GM19372 (cell line): ENCODE results near the gene SP100.
"Not testable (repeated sequence)": the region's sequence is repeated elsewhere in the genome, so short reads cannot be mapped to it uniquely, and the experiment has no call there.

Experiments used
- ATAC-seq: cut with Tn5 transposase; IDR thresholded peaks from one replicate; pipeline ENCODE4 v1.9.1; 2021; ENCODE audit warnings: mild to moderate bottlenecking, low read depth, moderate library complexity; ENCODE audit not compliant: unreplicated experiment

SP100 gene

GRCh38 chr2:230455005-230455684, 39.1 kb downstream of the SP100 start:
- no peak for ATAC-seq

GRCh38 chr2:230457073-230457768, 41.2 kb downstream of the SP100 start:
- ATAC-seq, result no peak

GRCh38 chr2:230457793-230458192, 41.8 kb downstream of the SP100 start:
- no peak for ATAC-seq

DNA sequence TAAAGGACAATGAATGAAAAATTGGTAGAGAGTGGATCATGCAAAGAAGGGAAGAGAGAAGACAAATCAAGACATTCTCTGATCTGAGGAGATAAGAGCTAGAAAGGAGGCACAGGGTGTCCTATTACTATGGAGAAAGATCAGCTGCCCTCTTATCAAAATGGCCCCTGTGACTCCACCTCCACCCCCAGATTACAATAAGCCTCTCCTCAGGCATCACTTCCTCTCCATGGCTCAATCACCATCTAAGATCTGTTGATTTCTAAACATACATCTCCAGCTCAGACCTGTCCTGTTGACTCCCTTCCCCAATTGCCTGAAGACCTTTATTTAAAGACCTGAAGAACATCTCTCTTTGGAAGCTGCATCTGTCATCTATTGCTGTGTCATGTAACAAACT, 43.2 kb downstream of the SP100 start:
- no peak for ATAC-seq

DNA sequence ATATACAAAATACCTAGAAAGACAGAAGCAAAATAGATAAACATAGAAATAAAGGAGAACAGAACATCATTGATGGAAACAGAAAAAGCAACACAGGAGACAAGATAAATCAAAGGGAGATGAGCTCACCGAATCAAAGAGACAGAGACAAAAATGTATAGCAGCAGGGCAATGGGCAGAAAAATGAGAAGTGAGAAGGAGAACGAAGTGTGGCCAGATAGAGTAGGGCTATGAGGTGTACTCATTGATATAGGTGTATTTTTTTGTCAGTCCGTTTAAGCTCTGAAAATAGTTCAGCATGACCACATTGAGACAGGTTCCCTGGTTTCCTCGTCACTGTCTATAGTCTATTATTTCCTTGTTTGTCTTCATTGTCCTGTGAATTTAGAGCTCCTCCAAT, 55.1 kb downstream of the SP100 start:
- ATAC-seq, result no peak

DNA sequence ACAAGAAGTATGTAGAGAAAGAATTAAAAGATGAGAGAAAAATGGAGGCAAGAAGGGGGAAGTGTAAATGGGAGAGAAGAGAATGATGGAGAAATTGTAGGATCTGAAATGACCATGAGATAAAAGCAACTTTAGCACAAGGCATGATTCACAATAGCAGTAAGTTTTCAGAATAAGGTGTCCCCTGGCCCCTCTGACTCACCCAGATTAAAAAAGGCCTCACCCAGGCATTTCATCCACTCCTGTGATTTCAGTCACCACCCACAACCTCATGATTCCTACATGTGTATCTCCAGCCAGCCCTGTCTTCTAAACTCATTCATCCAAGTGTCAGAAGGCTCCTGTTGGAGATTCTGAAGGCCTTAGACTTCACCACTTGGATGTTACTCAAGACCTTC, 56.6 kb downstream of the SP100 start:
- ATAC-seq, result no peak

GRCh38 chr2:230473378-230473777, 57.4 kb downstream of the SP100 start:
- ATAC-seq, result no peak

DNA sequence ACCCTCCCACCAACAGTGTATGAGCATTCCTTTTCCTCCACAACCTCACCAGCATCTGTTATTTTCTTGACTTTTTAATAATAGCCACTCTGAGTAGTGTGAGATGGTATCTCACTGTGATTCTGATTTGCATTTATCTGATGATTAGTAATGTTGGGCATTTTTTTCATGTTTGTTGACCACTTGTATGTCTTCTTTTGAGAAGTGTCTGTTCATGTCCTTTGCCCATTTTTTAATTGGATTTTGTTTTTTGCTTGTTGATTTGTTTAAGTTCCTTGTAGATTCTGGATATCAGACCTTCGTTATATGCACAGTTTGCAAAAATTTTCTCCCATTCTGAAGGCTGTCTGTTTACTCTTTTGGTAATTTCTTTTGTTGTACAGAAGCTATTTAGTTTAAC, 59.1 kb downstream of the SP100 start:
- ATAC-seq, result no peak

DNA sequence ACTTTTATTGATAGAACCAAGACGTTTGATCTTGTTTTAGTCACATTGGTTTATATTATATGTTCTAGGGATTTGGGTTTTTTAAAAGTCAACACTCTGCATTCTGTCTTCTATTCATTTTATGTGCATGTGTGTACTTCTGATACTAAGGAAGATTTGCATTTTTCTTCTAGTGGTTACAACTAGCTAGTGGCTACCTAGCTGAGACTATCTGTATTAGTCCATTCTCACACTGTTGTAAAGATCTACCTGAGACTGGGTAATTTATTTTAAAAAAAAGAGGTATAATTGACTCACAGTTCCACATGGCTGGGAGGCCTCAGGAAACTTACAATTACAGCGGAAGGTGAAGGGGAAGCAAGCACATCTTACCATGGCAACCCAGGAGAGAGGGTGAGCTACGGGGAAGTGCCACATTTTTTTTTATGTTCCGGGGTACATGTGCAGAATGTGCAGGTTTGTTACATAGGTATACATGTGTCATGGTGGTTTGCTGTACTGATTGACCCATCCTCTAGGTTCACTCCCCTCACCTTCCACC, 69.9 kb downstream of the SP100 start:
- no peak for ATAC-seq

GRCh38 chr2:230491219-230491618, 75.2 kb downstream of the SP100 start:
- not testable (repeated sequence) for ATAC-seq

DNA sequence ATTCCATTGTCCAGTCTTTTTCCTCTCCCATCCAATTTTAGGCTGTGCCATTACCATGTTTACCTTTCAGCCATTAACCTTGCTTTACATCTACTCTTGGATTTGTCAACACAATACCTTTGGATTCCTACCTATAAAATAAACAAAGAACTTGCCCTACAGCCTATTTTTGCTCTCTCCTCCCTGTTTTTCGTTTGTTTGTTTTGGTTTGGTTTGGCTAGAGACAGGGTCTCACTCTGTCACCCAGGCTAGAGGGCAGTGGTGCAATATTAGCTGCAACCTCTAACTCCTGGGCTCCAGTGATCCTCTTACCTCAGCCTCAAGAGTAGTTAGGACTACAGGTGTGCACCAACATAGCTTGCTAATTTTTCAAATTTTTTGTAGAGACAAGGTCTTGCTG, 76.1 kb downstream of the SP100 start:
- no peak for ATAC-seq

DNA sequence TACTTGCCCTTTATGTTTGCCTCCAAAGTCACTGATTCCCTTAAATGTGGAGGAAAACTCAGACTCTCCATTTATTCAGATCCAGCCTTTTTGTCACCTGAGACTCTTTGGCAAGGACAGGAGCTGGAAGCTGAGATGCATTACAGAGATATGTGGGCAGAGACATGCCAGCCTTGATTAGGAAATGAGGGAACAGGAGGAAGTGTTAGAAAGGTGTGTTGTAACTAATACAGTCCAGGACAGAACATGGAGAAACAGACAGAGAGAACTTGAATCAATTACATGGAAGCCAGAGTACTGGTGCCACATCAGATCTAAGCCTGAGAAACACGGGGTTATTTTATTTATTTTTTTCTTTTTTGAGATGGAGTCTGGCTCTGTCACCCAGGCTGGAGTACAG, 79.0 kb downstream of the SP100 start:
- ATAC-seq, result no peak

- no peak for ATAC-seq
Observed at GRCh38 chr2:230496891-230497290, 80.9 kb downstream of the SP100 start.

DNA sequence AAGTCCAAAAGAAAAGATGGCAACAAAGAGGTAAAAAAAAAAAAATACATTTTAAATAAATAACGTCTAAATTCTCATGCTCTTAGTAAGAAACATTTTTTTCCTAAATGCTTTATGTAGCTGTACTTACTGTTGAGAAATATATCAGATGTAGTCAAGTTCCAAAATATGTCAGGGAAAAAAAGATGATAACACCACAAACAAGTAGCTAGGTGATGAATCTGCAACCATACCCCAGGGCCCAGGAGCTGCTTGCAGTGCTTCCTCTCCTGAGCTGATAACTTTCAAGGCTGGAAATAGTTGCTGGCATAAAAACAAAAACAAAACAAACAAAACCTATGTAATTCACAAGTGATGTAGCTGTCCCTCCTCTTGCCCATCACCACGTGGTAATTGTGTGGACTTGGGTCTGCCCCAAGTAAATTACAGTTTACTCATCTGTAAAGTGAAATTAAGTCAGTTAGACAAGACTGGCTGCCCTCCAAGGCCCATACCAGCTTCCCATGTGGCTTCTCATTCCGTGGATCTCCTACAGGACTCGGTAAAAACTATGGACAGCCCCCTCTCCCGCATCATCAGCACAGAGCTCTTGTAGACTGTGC, 82.6 kb downstream of the SP100 start:
- no peak for ATAC-seq

- ATAC-seq, result no peak
Observed at GRCh38 chr2:230502593-230502992, 86.6 kb downstream of the SP100 start.

DNA sequence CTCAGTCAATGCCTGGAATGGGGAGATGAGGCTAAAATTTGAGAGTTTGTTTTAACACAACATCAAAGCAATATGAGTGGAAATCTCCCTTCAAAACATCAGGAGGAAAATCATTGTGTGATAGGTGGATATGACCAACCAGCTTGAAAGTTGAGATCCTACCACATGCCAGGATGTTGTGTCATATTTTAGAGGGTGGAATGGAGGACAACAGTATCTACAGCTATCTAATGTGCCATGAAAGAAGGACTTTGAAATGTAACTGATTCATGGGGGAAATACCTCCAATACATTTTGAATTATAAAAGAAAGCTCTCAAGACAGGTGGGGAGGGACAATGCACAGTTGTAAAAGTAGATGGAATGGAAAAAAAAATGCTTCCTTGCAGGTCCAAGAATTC, 87.8 kb downstream of the SP100 start:
- no peak for ATAC-seq

GRCh38 chr2:230505162-230505561, 89.2 kb downstream of the SP100 start:
- ATAC-seq, result peak; percentile 95

GRCh38 chr2:230512955-230513748, 97.2 kb downstream of the SP100 start:
- ATAC-seq, result no peak

DNA sequence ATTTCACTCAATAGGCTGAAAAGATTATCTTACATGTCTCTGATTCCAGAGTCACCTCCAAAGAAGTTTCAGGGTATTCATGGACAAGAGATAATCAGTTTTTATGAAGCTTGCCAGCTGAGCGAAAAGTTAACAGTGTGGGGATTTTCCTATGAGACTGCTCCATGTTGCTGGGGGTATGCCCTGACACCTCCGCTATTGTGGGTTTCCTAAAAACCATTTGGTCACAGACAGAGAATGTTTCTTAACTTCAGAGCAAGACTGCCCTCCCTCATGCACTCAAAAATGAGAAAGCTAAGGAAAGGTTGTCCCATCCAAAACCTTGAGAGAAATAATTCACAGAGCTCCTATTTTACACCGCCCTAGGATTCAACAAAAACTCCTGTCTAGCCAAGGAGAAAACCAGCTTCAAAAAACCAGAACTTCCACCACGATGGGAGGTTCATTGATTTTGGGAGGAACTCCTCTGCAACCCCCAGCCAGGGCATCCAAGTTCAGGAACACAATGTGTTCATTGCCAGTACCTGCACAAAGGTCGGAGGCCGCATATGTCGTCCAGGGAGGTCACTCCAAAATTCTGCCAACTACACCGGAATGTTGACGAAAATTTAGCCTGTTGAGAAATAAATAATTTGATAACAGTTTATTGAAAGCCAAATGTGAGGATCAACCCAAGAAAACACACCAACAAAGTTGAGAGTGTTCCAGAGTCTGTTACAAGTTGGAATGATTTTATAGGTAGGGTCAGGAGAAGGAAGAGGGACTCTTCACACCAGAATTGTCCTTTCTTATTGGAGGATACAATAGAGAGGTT, 104.3 kb downstream of the SP100 start:
- no peak for ATAC-seq

- no peak for ATAC-seq
Observed at GRCh38 chr2:230520875-230521155, 104.8 kb downstream of the SP100 start.
